Central memory CD8-positive, alpha-beta T cell (primary cell): ENCODE measurements around the gene ARRDC3.
A peak's percentile ranks its signal among the peaks of the same experiment; 100 is the strongest.

ENCODE experiments used
- ATAC-seq: fragments of 150-1000 bp; cut with Tn5 transposase; replicated peaks from 2 replicates; pipeline ENCODE4 v1.10.0; 2022; ENCODE audit warnings: mild to moderate bottlenecking, moderate FRiP score, moderate number of reproducible peaks; ENCODE audit not compliant: poor library complexity, severe bottlenecking; ENCODE audit errors: extremely low read depth
- DNase-seq, 2 donors: peaks; one replicate each; pipeline ENCODE4 v3.0.0; 2021; ENCODE audit warnings: low spot score in 2 of 2
- H3K27ac Mint-ChIP-seq: one replicate; pipeline ENCODE4 v1.8.0; 2022; ENCODE audit warnings: low read depth, mild to moderate bottlenecking, moderate library complexity, mixed read lengths
- H3K27me3 Mint-ChIP-seq: one replicate; pipeline ENCODE4 v1.8.0; 2022; ENCODE audit warnings: mixed read lengths
- H3K36me3 Mint-ChIP-seq: one replicate; pipeline ENCODE4 v1.8.0; 2022; ENCODE audit warnings: mild to moderate bottlenecking, moderate library complexity, mixed read lengths; ENCODE audit not compliant: insufficient read depth
- H3K4me1 Mint-ChIP-seq: one replicate; pipeline ENCODE4 v1.8.0; 2022; ENCODE audit warnings: mixed read lengths
- H3K4me3 Mint-ChIP-seq: one replicate; pipeline ENCODE4 v1.8.0; 2022; ENCODE audit warnings: mild to moderate bottlenecking, moderate library complexity, mixed read lengths
- H3K9me3 Mint-ChIP-seq: one replicate; pipeline ENCODE4 v1.8.0; 2022; ENCODE audit warnings: mixed read lengths

Gene ARRDC3, protein sequence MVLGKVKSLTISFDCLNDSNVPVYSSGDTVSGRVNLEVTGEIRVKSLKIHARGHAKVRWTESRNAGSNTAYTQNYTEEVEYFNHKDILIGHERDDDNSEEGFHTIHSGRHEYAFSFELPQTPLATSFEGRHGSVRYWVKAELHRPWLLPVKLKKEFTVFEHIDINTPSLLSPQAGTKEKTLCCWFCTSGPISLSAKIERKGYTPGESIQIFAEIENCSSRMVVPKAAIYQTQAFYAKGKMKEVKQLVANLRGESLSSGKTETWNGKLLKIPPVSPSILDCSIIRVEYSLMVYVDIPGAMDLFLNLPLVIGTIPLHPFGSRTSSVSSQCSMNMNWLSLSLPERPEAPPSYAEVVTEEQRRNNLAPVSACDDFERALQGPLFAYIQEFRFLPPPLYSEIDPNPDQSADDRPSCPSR

DNA sequence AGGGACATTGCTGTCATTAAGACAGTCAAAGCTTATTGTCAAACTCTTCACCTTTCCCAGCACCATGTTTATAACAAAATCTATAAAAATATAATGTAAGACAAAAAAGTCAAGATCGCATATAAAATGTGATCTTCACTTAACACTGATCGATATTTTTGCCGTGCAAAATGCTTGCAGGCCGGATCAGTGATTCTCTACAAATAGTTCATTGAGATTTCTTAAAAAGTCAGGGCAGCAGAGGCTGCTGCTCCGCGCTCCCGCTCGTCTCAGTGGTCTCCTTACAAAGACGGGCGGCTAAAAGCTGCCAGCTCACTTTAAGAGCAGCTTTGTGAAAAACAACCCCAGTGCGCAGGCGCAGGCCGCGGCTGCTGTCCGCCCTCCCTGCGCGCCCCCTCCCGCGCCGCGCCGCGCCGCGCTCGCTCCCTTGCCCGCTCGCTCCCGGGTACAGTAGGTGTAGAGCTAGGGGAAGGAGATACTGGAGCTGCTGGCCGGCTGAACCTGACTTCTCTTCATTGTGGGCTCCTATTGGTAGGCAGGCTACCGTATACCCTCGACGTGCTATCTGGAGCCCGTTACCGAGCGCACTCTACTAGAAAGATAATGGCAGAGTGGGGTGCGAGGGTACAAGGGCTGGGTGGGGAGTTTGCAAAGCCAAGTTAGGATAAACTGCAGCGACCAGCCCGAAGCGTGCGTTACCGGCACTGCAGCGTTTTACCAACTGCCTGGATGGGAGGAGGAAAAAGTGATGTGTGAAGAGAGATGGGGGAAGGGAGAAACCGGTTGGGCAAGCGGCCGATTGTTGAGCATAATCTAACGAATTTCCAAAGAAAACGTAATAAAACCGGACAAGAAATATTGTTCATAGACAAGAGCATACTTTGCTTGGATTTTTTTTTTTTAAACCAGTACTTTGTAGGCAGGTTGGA is at the start of gene ARRDC3:
Gene ARRDC3 (minus strand): TSS at position 291 of the 929 bp plus-strand sequence. CDS start 225 bp downstream, at position 66.
- peak within 1 kb of the TSS; percentile 100 for H3K27ac Mint-ChIP-seq
- H3K27me3 Mint-ChIP-seq, result no peaks in the 10 kb centered on the region
- H3K9me3 Mint-ChIP-seq, result no peaks in the 10 kb centered on the region
- ATAC-seq, result peak; percentile 15
- peaks cover 33% of the 10 kb centered on the region for H3K4me1 Mint-ChIP-seq
- peak within 1 kb of the TSS; percentile 90 for H3K4me3 Mint-ChIP-seq
- H3K36me3 Mint-ChIP-seq, result peaks cover 45% of the 10 kb centered on the region
- peak; percentile 94 for DNase-seq

DNA sequence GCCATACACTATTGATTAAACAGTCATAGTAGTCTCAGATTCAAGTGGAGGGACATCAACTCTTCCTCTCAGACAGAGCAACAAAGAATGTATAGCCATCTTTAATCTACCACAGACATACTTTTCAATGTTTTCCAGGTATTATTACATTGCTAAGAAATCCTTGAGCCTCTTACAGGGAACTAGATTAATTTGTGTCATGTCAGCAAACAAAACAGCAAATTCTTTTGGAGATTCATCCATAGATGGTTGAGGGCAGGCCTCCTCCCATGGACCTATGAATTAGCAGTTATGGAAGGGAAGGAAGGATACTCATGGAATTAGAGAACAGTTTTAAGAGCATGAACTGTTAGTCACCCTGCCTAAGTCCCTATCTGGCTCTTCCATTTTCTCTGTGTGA is 47.8 kb upstream of the ARRDC3 start:
- Mint-ChIP-seq H3K36me3 (peaks cover 1% of the 10 kb centered on the region), H3K9me3 (no peaks in the 10 kb centered on the region), H3K4me3 (no peak overlapping the region), H3K4me1 (peaks cover 23% of the 10 kb centered on the region), H3K27me3 (no peaks in the 10 kb centered on the region), H3K27ac (no peak overlapping the region)
- ATAC-seq (no peak), DNase-seq (no peak)

DNA sequence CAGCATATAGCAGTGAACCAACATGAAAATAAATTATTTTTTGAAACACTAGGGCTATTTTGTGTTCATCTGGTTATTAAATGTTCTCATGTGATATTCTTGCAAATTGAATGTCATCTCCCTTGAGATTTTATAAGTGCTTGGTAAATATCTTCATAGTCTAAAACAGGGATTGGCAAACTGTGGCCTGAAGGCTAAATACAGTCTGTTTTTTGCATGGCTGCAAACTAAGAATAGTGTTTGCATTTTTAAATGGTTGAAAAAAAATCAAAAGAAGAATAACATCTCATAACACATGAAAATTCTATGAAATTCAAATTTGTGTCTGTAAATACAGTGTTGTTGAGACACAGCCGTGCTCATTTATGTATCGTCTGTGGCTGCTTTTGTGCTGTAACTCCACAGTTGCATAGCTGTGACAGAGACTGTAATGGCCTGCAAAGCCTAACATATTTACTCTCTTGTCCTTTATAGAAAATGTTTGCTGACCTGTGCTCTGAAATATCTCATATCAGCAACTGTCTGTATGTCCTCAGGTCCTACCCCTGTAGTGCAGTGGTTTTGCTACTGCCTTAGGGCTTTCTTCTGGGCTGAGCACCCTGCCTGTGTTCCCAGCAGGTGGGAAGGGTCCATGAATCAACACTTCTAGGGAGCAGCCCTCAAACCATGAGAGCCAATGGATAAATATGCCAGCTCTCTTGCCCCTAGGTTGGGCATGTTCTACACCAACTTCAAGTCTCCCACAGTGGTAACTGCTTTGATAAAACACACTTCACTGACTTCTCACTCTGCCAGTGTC is 41.7 kb upstream of the ARRDC3 start:
- H3K36me3 Mint-ChIP-seq, result no peaks in the 10 kb centered on the region
- no peaks in the 10 kb centered on the region for H3K9me3 Mint-ChIP-seq
- H3K4me3 Mint-ChIP-seq, result no peak overlapping the region
- H3K4me1 Mint-ChIP-seq, result peaks cover 11% of the 10 kb centered on the region
- DNase-seq, result no peak
- ATAC-seq, result no peak
- no peaks in the 10 kb centered on the region for H3K27me3 Mint-ChIP-seq
- H3K27ac Mint-ChIP-seq, result no peak overlapping the region

DNA sequence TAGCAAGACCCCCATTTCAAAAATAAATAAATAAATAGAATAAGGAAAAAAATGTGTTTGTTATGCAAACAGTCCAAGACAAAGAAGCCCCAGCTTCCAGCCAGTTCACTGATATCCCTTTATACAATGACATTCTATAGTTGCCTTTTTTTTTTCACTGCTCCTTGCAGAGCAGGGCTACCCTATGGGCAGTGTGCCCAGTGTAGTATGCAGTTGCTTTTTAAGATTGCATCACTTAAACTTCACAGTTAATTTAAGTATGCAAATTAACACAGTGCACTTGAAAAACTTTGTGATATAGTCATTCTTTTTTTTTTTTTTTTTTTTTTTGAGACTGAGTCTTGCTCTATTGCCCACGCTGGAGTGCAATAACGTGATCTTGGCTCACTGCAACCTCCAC is 40.8 kb upstream of the ARRDC3 start:
- ATAC-seq, result no peak
- no peak for DNase-seq
- H3K4me1 Mint-ChIP-seq, result peaks cover 11% of the 10 kb centered on the region
- H3K9me3 Mint-ChIP-seq, result no peaks in the 10 kb centered on the region
- H3K4me3 Mint-ChIP-seq, result no peak overlapping the region
- no peak overlapping the region for H3K27ac Mint-ChIP-seq
- no peaks in the 10 kb centered on the region for H3K36me3 Mint-ChIP-seq
- H3K27me3 Mint-ChIP-seq, result no peaks in the 10 kb centered on the region

DNA sequence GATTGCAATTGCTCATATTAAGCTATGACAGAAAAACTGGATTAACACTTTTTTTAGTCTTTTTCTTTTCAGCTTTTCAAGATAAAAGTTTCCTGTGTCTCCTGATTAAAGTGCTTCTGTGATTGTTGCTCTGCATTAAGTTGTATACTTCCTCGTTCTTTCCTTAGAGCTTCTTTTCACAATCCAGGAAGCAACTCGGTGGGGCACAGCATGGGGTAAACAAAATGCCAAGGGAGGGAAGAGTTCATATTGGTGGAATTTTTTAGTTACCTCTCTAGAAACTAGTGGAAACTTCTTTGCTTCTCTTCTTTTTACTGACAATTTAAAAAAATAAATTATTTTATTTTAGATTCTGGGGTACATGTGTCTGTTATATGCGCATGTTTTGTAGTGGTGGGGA is 37.8 kb upstream of the ARRDC3 start:
- DNase-seq (no peak), ATAC-seq (no peak)
- H3K36me3 Mint-ChIP-seq, result no peaks in the 10 kb centered on the region
- H3K9me3 Mint-ChIP-seq, result no peaks in the 10 kb centered on the region
- H3K27ac Mint-ChIP-seq, result no peak overlapping the region
- peaks cover 17% of the 10 kb centered on the region for H3K4me1 Mint-ChIP-seq
- H3K27me3 Mint-ChIP-seq, result no peaks in the 10 kb centered on the region
- H3K4me3 Mint-ChIP-seq, result no peak overlapping the region

- H3K27ac Mint-ChIP-seq, result no peak overlapping the region
- peak; percentile 57 to 64 for DNase-seq
- H3K9me3 Mint-ChIP-seq, result no peaks in the 10 kb centered on the region
- H3K4me3 Mint-ChIP-seq, result no peak overlapping the region
- H3K4me1 Mint-ChIP-seq, result peaks cover 17% of the 10 kb centered on the region
- ATAC-seq, result no peak
- H3K36me3 Mint-ChIP-seq, result no peaks in the 10 kb centered on the region
- H3K27me3 Mint-ChIP-seq, result no peaks in the 10 kb centered on the region
These were observed 36.7 kb upstream of the ARRDC3 start for GRCh38 chr5:91419571-91420537.

DNA sequence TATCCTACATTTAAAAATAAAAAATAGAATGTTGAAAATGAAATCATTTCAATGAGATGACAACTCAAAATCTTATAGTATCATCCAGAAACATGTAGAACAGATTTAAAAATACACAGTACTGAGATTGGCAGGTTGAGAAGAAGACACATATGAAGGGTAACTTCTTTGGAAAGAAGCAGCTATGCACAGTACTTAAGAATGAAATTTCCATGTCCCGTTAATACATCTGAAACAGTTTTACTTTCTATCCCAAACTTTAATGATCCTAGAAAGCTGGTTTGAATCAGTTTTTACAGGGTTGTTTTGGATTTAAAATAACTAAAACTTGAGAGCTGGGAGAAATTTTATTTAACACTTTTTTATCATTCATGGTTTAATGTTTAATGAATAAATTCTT is 36.0 kb upstream of the ARRDC3 start:
- no peak for DNase-seq
- Mint-ChIP-seq H3K9me3 (no peaks in the 10 kb centered on the region), H3K36me3 (no peaks in the 10 kb centered on the region), H3K27ac (no peak overlapping the region), H3K4me3 (no peak overlapping the region), H3K4me1 (peaks cover 17% of the 10 kb centered on the region), H3K27me3 (no peaks in the 10 kb centered on the region)
- ATAC-seq, result no peak

- ATAC-seq (no peak), DNase-seq (no peak)
- peaks cover 17% of the 10 kb centered on the region for H3K4me1 Mint-ChIP-seq
- peak overlapping the region; percentile 27 for H3K27ac Mint-ChIP-seq
- H3K27me3 Mint-ChIP-seq, result no peaks in the 10 kb centered on the region
- H3K9me3 Mint-ChIP-seq, result no peaks in the 10 kb centered on the region
- no peak overlapping the region for H3K4me3 Mint-ChIP-seq
- no peaks in the 10 kb centered on the region for H3K36me3 Mint-ChIP-seq
These were observed 35.0 kb upstream of the ARRDC3 start for GRCh38 chr5:91418158-91418557.

DNA sequence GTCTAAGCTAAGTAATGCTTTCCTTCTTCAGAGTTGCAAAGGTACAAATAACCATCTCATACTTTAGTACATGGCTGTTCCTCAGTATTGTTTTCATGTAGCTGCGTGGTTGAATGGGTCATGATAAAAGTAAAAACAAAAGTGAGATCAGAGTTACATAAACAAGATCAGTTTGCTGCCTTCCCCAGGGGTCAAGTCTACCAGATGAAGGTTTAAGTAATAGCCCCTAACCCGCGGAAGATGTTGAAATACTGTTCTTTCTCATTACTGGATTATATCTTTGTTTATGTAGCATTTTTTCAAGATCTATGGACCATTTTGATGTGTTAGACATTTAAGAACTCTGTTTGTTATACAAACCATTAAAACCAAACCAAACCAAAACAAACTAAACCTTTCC is 34.1 kb upstream of the ARRDC3 start:
- peaks cover 17% of the 10 kb centered on the region for H3K4me1 Mint-ChIP-seq
- H3K36me3 Mint-ChIP-seq, result no peaks in the 10 kb centered on the region
- DNase-seq, result no peak
- no peak for ATAC-seq
- H3K27ac Mint-ChIP-seq, result no peak overlapping the region
- H3K9me3 Mint-ChIP-seq, result no peaks in the 10 kb centered on the region
- H3K27me3 Mint-ChIP-seq, result no peaks in the 10 kb centered on the region
- H3K4me3 Mint-ChIP-seq, result no peak overlapping the region

- Mint-ChIP-seq H3K27ac (no peak overlapping the region), H3K36me3 (no peaks in the 10 kb centered on the region), H3K4me1 (peaks cover 12% of the 10 kb centered on the region), H3K9me3 (no peaks in the 10 kb centered on the region), H3K27me3 (no peaks in the 10 kb centered on the region), H3K4me3 (no peak overlapping the region)
- DNase-seq (no peak), ATAC-seq (no peak)
These were observed 33.4 kb upstream of the ARRDC3 start for GRCh38 chr5:91416491-91416890.

GRCh38 chr5:91409304-91409703 is 26.2 kb upstream of the ARRDC3 start:
- Mint-ChIP-seq H3K4me1 (no peaks in the 10 kb centered on the region), H3K27ac (no peak overlapping the region), H3K9me3 (no peaks in the 10 kb centered on the region), H3K4me3 (no peak overlapping the region), H3K27me3 (no peaks in the 10 kb centered on the region), H3K36me3 (no peaks in the 10 kb centered on the region)
- ATAC-seq (no peak), DNase-seq (no peak)
